HG03097 (cell line): Measurements from ENCODE around the gene ZNF462.
"Not testable (repeated sequence)": the region's sequence is repeated elsewhere in the genome, so short reads cannot be mapped to it uniquely, and the experiment has no call there.

Experiments used
- ATAC-seq: cut with Tn5 transposase; IDR thresholded peaks from one replicate; pipeline ENCODE4 v1.9.1; 2021; ENCODE audit not compliant: unreplicated experiment, low FRiP score

ZNF462 gene, protein sequence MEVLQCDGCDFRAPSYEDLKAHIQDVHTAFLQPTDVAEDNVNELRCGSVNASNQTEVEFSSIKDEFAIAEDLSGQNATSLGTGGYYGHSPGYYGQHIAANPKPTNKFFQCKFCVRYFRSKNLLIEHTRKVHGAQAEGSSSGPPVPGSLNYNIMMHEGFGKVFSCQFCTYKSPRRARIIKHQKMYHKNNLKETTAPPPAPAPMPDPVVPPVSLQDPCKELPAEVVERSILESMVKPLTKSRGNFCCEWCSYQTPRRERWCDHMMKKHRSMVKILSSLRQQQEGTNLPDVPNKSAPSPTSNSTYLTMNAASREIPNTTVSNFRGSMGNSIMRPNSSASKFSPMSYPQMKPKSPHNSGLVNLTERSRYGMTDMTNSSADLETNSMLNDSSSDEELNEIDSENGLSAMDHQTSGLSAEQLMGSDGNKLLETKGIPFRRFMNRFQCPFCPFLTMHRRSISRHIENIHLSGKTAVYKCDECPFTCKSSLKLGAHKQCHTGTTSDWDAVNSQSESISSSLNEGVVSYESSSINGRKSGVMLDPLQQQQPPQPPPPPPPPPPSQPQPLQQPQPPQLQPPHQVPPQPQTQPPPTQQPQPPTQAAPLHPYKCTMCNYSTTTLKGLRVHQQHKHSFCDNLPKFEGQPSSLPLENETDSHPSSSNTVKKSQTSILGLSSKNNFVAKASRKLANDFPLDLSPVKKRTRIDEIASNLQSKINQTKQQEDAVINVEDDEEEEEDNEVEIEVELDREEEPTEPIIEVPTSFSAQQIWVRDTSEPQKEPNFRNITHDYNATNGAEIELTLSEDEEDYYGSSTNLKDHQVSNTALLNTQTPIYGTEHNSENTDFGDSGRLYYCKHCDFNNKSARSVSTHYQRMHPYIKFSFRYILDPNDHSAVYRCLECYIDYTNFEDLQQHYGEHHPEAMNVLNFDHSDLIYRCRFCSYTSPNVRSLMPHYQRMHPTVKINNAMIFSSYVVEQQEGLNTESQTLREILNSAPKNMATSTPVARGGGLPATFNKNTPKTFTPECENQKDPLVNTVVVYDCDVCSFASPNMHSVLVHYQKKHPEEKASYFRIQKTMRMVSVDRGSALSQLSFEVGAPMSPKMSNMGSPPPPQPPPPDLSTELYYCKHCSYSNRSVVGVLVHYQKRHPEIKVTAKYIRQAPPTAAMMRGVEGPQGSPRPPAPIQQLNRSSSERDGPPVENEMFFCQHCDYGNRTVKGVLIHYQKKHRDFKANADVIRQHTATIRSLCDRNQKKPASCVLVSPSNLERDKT (N-terminal part only)

DNA sequence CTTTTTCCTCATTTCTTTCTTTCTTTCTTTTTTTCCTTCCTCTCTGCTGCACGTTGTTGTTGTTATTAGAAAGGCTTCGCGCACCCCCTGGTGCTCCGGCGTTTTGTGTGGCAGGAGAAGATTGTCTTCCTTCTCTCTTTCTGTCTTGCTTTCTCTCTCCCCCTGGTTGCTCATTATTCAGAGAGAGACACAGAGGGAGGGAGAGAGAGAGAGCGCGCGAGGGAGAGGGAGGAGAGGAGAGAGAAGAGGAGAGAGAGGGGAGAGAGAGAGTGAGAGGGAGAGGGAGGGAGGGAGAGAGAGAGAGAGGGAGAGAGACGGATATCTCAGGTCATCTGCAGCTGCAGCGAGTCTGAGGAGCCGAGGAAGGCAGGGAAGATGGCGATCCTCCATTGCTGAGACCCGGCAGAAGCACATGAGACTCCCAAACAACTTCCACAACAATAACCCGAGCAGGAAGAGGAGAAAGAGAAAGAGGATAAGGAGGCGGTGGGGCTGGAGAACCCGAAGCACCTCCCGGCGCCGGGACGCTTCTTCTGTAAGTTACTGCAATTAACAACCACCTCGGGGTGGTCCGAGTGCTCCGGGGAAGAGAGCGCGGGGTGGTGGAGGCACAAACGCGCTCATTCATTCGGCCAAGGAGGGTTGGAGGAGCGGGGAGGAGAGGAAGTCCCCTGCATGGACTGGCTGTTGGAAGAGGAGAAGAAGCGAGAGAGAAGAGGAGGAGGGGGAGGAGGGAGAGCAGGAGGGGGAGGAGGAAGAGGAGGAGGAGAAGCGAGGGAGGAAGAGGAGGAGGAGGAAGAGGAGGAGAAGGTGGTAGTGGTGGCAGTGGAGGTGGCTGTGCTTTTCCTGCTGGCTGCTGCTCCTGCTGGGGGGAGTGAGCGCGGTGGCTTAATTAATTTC, at the start of gene ZNF462:
Gene ZNF462 (plus strand): TSS at position 346 of the 900 bp plus-strand sequence. CDS start 60,218 bp downstream, outside the sequence.
- ATAC-seq: no peak

GRCh38 chr9:106816524-106816923, 46.4 kb upstream of the ZNF462 start:
- no peak for ATAC-seq

GRCh38 chr9:106818034-106818433, 44.9 kb upstream of the ZNF462 start:
- no peak for ATAC-seq

GRCh38 chr9:106820866-106821265, 42.1 kb upstream of the ZNF462 start:
- ATAC-seq: no peak

DNA sequence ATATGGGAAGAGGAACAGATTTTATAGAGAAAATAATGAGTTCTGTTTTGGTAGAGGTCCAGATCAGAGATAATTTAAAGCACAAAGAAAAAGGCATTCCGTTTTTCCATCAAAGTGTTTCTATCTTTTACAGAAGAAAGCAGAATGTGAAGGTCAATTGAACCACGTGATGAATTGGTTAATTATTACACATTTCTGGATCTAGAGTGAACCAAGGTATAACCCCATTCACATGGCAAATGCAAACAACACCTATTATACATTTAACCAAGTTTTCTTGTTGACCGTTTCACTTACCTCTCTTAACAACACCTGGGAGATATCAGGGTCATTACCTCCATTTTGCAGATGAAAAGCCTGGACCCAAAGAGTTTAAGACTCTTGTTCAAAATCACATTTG, 34.9 kb upstream of the ZNF462 start:
- ATAC-seq: no peak

- no peak for ATAC-seq
Observed at GRCh38 chr9:106828965-106829364, 34.0 kb upstream of the ZNF462 start.

DNA sequence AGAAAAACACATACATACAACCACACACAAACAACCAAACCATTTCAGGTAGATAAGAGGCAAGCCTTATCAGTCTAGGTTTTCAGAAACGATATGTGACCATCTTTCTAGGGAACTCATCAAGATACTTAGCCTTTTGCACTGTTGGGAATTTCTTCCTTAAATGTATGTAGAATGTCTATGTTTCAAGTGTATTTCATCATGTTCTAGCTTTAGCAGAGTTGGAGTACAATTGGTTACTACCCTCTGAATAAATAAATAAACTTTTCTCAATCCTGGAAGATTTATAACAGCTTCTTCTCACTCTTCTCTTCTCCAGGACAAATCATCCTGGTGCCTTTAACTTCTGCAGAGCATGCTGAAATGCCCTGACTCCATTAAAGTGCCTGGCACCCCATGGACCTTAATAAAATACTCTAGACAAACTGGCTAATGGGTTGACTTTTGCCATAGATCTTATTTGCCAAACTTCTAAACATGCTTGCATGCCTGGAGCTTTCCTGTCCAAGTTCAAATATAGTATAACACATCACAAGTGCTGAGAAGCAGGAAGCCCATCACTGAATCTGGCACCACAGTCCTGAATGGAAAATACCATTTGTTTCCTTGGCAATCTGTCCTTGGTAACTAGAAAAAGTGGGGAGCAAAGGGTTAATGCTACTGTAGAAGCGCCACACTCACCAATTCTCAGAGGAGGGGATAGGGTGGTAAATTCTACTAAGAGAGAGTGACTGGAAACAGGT, 33.1 kb upstream of the ZNF462 start:
- no peak for ATAC-seq

GRCh38 chr9:106830527-106831150, 32.3 kb upstream of the ZNF462 start:
- no peak for ATAC-seq

GRCh38 chr9:106834888-106835287, 28.1 kb upstream of the ZNF462 start:
- ATAC-seq: no peak

DNA sequence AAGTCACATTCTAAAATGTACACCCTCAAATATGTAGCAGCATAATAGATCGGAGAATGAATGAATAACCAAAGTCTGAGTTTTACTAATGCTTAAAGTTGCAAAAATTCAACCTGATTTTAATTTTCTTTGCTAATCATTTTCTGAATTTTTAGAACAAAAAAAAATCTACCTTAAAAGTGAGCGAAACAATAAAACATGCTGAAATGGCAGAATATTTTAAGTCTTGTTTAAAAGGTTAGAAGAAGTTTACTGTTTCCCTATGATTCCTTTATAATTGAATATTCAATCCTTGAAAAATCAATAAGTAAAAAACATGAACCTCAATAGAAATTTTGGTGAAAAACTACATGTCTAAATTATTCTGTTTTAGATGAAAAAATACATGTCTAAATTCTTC, 27.1 kb upstream of the ZNF462 start:
- ATAC-seq: no peak

- ATAC-seq: no peak
Observed at GRCh38 chr9:106843371-106843770, 19.6 kb upstream of the ZNF462 start.

GRCh38 chr9:106846307-106846706, 16.7 kb upstream of the ZNF462 start:
- no peak for ATAC-seq

DNA sequence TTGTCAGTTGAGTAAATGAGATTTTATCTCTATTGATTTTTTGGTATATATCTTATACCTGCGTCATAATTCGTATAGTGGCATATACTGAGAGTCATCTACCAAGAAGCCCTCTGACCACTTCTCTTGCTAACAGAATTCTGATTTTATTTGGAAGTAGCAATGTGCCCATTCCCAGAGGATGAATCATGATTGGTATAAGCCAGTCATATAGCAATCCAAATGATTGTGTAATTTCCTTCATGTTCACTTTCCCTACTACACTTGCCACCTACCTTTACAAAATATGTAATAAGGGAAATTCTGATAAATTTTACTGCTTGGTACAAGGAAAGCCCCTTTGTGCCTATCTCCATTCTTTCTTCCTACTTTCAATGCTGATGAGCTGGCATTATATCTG, 16.1 kb upstream of the ZNF462 start:
- ATAC-seq: no peak

GRCh38 chr9:106851640-106852039, 11.3 kb upstream of the ZNF462 start:
- ATAC-seq: not testable (repeated sequence)

- no peak for ATAC-seq
Observed at GRCh38 chr9:106857811-106858470, 5.0 kb upstream of the ZNF462 start.

- ATAC-seq: no peak
Observed at GRCh38 chr9:106859957-106860720, 2.8 kb upstream of the ZNF462 start.
